ENCODE data around the gene TENM3.

TENM3 gene

GRCh38 chr4:182766857-182767250 is 523.7 kb downstream of the TENM3 start:
- no peak overlapping the region for H3K4me3 ChIP-seq (ENCODE audit: insufficient read depth, low read depth, low read length, poor library complexity, severe bottlenecking)
- H3K27me3 ChIP-seq (replicated peaks; ENCODE audit: control insufficient read depth, insufficient read depth, low read length, poor library complexity, severe bottlenecking), result no peaks in the 10 kb centered on the region
- no peak for DNase-seq
- no peaks in the 10 kb centered on the region for H3K4me1 ChIP-seq (ENCODE audit: control insufficient read depth, insufficient read depth, low read length, poor library complexity, severe bottlenecking)
- H3K27ac ChIP-seq (ENCODE audit: insufficient read depth, low read length, poor library complexity, severe bottlenecking), result no peak overlapping the region
- no peaks in the 10 kb centered on the region for H3K36me3 ChIP-seq (ENCODE audit: control insufficient read depth, insufficient read depth, low read length)
- H3K9me3 ChIP-seq (ENCODE audit: control insufficient read depth, low read length), result no peaks in the 10 kb centered on the region

- Histone ChIP-seq H3K9me3 (ENCODE audit: control insufficient read depth, low read length) (no peaks in the 10 kb centered on the region), H3K4me3 (ENCODE audit: insufficient read depth, low read depth, low read length, poor library complexity, severe bottlenecking) (no peak overlapping the region), H3K27me3 (replicated peaks; ENCODE audit: control insufficient read depth, insufficient read depth, low read length, poor library complexity, severe bottlenecking) (no peaks in the 10 kb centered on the region), H3K27ac (ENCODE audit: insufficient read depth, low read length, poor library complexity, severe bottlenecking) (no peak overlapping the region), H3K4me1 (ENCODE audit: control insufficient read depth, insufficient read depth, low read length, poor library complexity, severe bottlenecking) (no peaks in the 10 kb centered on the region), H3K36me3 (ENCODE audit: control insufficient read depth, insufficient read depth, low read length) (no peaks in the 10 kb centered on the region)
- no peak for DNase-seq
Measured at GRCh38 chr4:182768838-182769237, 525.6 kb downstream of the TENM3 start.

GRCh38 chr4:182770259-182770995 is 527.2 kb downstream of the TENM3 start:
- H3K27ac ChIP-seq (ENCODE audit: insufficient read depth, low read length, poor library complexity, severe bottlenecking), result no peak overlapping the region
- H3K9me3 ChIP-seq (ENCODE audit: control insufficient read depth, low read length), result no peaks in the 10 kb centered on the region
- H3K27me3 ChIP-seq (replicated peaks; ENCODE audit: control insufficient read depth, insufficient read depth, low read length, poor library complexity, severe bottlenecking), result no peaks in the 10 kb centered on the region

DNA sequence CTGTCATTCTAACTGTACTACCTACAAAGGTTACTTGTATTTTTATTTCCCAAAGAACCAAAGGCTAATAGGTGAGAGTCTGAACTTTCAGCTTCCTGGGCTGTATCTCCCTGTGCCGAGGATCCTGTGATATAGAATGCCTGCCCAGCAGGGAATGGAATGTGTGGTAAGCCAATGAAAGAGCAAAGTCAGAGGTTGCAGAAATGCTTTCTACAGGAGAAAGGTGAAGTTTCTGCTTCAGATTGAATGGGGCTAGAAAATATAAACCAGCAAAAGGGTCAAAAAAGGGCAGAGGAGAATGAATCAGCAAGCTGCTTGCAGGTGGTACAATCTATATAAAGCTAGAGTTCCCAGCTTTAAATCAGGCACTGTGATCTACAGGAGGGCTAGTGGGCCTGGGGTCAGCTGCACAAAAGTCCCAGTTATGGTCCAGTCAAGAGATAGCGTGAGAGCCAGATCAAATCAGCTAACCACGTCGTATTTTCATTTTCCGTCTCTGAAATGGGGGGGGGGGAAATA is 527.9 kb downstream of the TENM3 start:
- Histone ChIP-seq H3K9me3 (ENCODE audit: control insufficient read depth, low read length) (no peaks in the 10 kb centered on the region), H3K36me3 (ENCODE audit: control insufficient read depth, insufficient read depth, low read length) (no peaks in the 10 kb centered on the region), H3K4me3 (ENCODE audit: insufficient read depth, low read depth, low read length, poor library complexity, severe bottlenecking) (no peak overlapping the region), H3K4me1 (ENCODE audit: control insufficient read depth, insufficient read depth, low read length, poor library complexity, severe bottlenecking) (no peaks in the 10 kb centered on the region), H3K27ac (ENCODE audit: insufficient read depth, low read length, poor library complexity, severe bottlenecking) (no peak overlapping the region), H3K27me3 (replicated peaks; ENCODE audit: control insufficient read depth, insufficient read depth, low read length, poor library complexity, severe bottlenecking) (no peaks in the 10 kb centered on the region)
- DNase-seq, result no peak

More at GRCh38 chr4:182770259-182770995, 527.2 kb downstream of the TENM3 start:
- Histone ChIP-seq H3K4me1 (ENCODE audit: control insufficient read depth, insufficient read depth, low read length, poor library complexity, severe bottlenecking) (no peaks in the 10 kb centered on the region), H3K4me3 (ENCODE audit: insufficient read depth, low read depth, low read length, poor library complexity, severe bottlenecking) (no peak overlapping the region), H3K36me3 (ENCODE audit: control insufficient read depth, insufficient read depth, low read length) (no peaks in the 10 kb centered on the region)
- no peak for DNase-seq

- Histone ChIP-seq H3K4me1 (ENCODE audit: control insufficient read depth, insufficient read depth, low read length, poor library complexity, severe bottlenecking) (no peaks in the 10 kb centered on the region), H3K27ac (ENCODE audit: insufficient read depth, low read length, poor library complexity, severe bottlenecking) (no peak overlapping the region), H3K36me3 (ENCODE audit: control insufficient read depth, insufficient read depth, low read length) (no peaks in the 10 kb centered on the region)
Measured at GRCh38 chr4:182775075-182775474, 531.9 kb downstream of the TENM3 start.

GRCh38 chr4:182776376-182777105 is 533.3 kb downstream of the TENM3 start:
- DNase-seq, result no peak
- Histone ChIP-seq H3K4me3 (ENCODE audit: insufficient read depth, low read depth, low read length, poor library complexity, severe bottlenecking) (no peak overlapping the region), H3K9me3 (ENCODE audit: control insufficient read depth, low read length) (no peaks in the 10 kb centered on the region), H3K27me3 (replicated peaks; ENCODE audit: control insufficient read depth, insufficient read depth, low read length, poor library complexity, severe bottlenecking) (no peaks in the 10 kb centered on the region), H3K4me1 (ENCODE audit: control insufficient read depth, insufficient read depth, low read length, poor library complexity, severe bottlenecking) (no peaks in the 10 kb centered on the region), H3K27ac (ENCODE audit: insufficient read depth, low read length, poor library complexity, severe bottlenecking) (no peak overlapping the region), H3K36me3 (ENCODE audit: control insufficient read depth, insufficient read depth, low read length) (no peaks in the 10 kb centered on the region)

More at GRCh38 chr4:182775075-182775474, 531.9 kb downstream of the TENM3 start:
- Histone ChIP-seq H3K4me3 (ENCODE audit: insufficient read depth, low read depth, low read length, poor library complexity, severe bottlenecking) (no peak overlapping the region), H3K9me3 (ENCODE audit: control insufficient read depth, low read length) (no peaks in the 10 kb centered on the region), H3K27me3 (replicated peaks; ENCODE audit: control insufficient read depth, insufficient read depth, low read length, poor library complexity, severe bottlenecking) (no peaks in the 10 kb centered on the region)
- no peak for DNase-seq

DNA sequence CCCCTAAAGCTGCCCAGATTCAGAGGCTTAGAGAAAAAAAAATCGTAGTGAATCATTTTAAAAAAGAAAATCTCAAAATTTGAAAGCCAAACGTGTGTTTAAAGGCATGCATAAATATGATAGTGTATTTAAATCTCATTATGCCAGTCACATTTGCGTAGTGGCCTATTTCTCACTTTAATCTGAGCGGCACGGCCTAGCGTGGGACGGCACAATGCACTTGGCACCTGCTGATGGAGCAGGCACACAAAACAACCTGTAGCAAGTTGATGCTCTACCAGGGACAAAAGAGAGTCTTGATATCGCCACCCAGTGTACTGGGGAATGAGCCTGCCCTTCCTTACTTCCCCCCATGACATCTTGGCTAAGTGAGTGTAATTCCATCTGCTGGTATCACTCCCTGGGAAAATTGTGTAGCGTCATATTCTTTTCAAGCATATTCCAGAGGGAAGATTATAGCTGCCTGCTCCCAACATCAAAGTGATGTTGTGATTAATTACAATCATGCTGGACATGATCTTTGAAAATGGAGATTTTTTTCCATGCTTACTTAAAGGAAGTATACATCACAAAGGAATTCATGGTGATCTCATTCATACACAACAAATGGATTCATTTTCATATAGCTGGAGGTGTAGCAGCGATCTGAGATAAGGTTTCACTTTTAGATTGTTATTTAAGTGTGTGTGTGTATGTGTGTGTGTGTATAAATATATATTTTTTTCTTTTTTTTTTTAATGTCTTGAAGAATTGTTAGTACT is 535.2 kb downstream of the TENM3 start:
- Histone ChIP-seq H3K36me3 (ENCODE audit: control insufficient read depth, insufficient read depth, low read length) (no peaks in the 10 kb centered on the region), H3K27ac (ENCODE audit: insufficient read depth, low read length, poor library complexity, severe bottlenecking) (no peak overlapping the region), H3K27me3 (replicated peaks; ENCODE audit: control insufficient read depth, insufficient read depth, low read length, poor library complexity, severe bottlenecking) (no peaks in the 10 kb centered on the region), H3K9me3 (ENCODE audit: control insufficient read depth, low read length) (no peaks in the 10 kb centered on the region), H3K4me1 (ENCODE audit: control insufficient read depth, insufficient read depth, low read length, poor library complexity, severe bottlenecking) (no peaks in the 10 kb centered on the region), H3K4me3 (ENCODE audit: insufficient read depth, low read depth, low read length, poor library complexity, severe bottlenecking) (no peak overlapping the region)
- no peak for DNase-seq

GRCh38 chr4:182786991-182787390 is 543.8 kb downstream of the TENM3 start:
- Histone ChIP-seq H3K4me1 (ENCODE audit: control insufficient read depth, insufficient read depth, low read length, poor library complexity, severe bottlenecking) (no peaks in the 10 kb centered on the region), H3K36me3 (ENCODE audit: control insufficient read depth, insufficient read depth, low read length) (no peaks in the 10 kb centered on the region), H3K27ac (ENCODE audit: insufficient read depth, low read length, poor library complexity, severe bottlenecking) (no peak overlapping the region), H3K27me3 (replicated peaks; ENCODE audit: control insufficient read depth, insufficient read depth, low read length, poor library complexity, severe bottlenecking) (no peaks in the 10 kb centered on the region), H3K4me3 (ENCODE audit: insufficient read depth, low read depth, low read length, poor library complexity, severe bottlenecking) (no peak overlapping the region), H3K9me3 (ENCODE audit: control insufficient read depth, low read length) (no peaks in the 10 kb centered on the region)
- no peak for DNase-seq

- Histone ChIP-seq H3K27me3 (replicated peaks; ENCODE audit: control insufficient read depth, insufficient read depth, low read length, poor library complexity, severe bottlenecking) (no peaks in the 10 kb centered on the region), H3K4me3 (ENCODE audit: insufficient read depth, low read depth, low read length, poor library complexity, severe bottlenecking) (no peak overlapping the region), H3K4me1 (ENCODE audit: control insufficient read depth, insufficient read depth, low read length, poor library complexity, severe bottlenecking) (no peaks in the 10 kb centered on the region), H3K27ac (ENCODE audit: insufficient read depth, low read length, poor library complexity, severe bottlenecking) (no peak overlapping the region), H3K36me3 (ENCODE audit: control insufficient read depth, insufficient read depth, low read length) (no peaks in the 10 kb centered on the region), H3K9me3 (ENCODE audit: control insufficient read depth, low read length) (no peaks in the 10 kb centered on the region)
- DNase-seq, result no peak
Measured at GRCh38 chr4:182788201-182788600, 545.0 kb downstream of the TENM3 start.

All from effector memory CD4-positive, alpha-beta T cell (primary cell).